Activated T-cell treated with anti-CD3 and anti-CD28 coated beads for 48 hours (primary cell): ENCODE measurements around the gene PROP1.
A peak's percentile ranks its signal among the peaks of the same experiment; 100 is the strongest.
"Not testable (repeated sequence)": the region's sequence is repeated elsewhere in the genome, so short reads cannot be mapped to it uniquely, and the experiment has no call there.

Experiments
- DNase-seq: peaks from one replicate; pipeline ENCODE4 v3.0.0-alpha.2; 2020; ENCODE audit warnings: low read depth

PROP1 gene

GRCh38 chr5:177945145-177945544 lies 50.9 kb downstream of the PROP1 start:
- DNase-seq: not testable (repeated sequence)

- peak; percentile 33 for DNase-seq
Measured at GRCh38 chr5:177943805-177944736, 52.0 kb downstream of the PROP1 start.

- DNase-seq: not testable (repeated sequence)
Measured at GRCh38 chr5:177942896-177943295, 53.1 kb downstream of the PROP1 start.
